Immature natural killer cell (primary cell): ENCODE results near the gene FRMD6. TPM values are rescaled to one million over a fixed set of nuclear protein-coding genes. Genes with fewer than 3 reads are reported as not detected.
A peak's percentile ranks its signal among the peaks of the same experiment; 100 is the strongest.
"Not testable (repeated sequence)": the region's sequence is repeated elsewhere in the genome, so short reads cannot be mapped to it uniquely, and the experiment has no call there.

Experiments used
- DNase-seq, 3 donors: peaks; one replicate each; pipeline ENCODE4 v3.0.0; 2022; ENCODE audit warnings: mixed read lengths in 1 of 3
- H3K27ac Mint-ChIP-seq, 6 donors: one replicate each; pipeline ENCODE4 v1.8.0; 2020; ENCODE audit warnings: mixed read lengths in 6 of 6, mild to moderate bottlenecking in 5 of 6, inconsistent platforms in 4 of 6, moderate library complexity in 3 of 6
- H3K27me3 Mint-ChIP-seq, 3 donors: one replicate each; pipeline ENCODE4 v1.8.0; 2020 to 2021; ENCODE audit warnings: low read depth in 3 of 3, mild to moderate bottlenecking in 3 of 3, mixed read lengths in 3 of 3, moderate library complexity in 3 of 3, inconsistent platforms in 1 of 3
- H3K36me3 Mint-ChIP-seq, 3 donors: one replicate each; pipeline ENCODE4 v1.8.0; 2020; ENCODE audit warnings: mixed read lengths in 3 of 3, inconsistent platforms in 2 of 3, mild to moderate bottlenecking in 2 of 3
- H3K4me1 Mint-ChIP-seq, 2 donors: one replicate each; pipeline ENCODE4 v1.8.0; 2020; ENCODE audit warnings: inconsistent platforms in 2 of 2, mild to moderate bottlenecking in 2 of 2, mixed read lengths in 2 of 2, moderate library complexity in 1 of 2
- H3K4me3 Mint-ChIP-seq, 5 donors: one replicate each; pipeline ENCODE4 v1.8.0; 2020; ENCODE audit warnings: mild to moderate bottlenecking in 5 of 5, mixed read lengths in 5 of 5, inconsistent platforms in 3 of 5, moderate library complexity in 3 of 5
- H3K9me3 Mint-ChIP-seq, 6 donors: one replicate each; pipeline ENCODE4 v1.8.0; 2020; ENCODE audit warnings: mild to moderate bottlenecking in 6 of 6, mixed read lengths in 6 of 6, inconsistent platforms in 4 of 6, moderate library complexity in 3 of 6
- polyA plus RNA-seq, 3 donors: library from polyadenylated mRNA; unstranded; fragments of 300-500 nt; fragmentation: Illumina TruSeq; gene quantifications; one replicate each; pipeline ENCODE4 v1.2.3, GENCODE V29; 2021

FRMD6 gene
- polyA plus RNA-seq, 3 donors from 2014 or later, result 0.30 to 7.0 (median 0.84) TPM

GRCh38 chr14:51766586-51766985 is 114.9 kb downstream of the FRMD6 start:
- H3K27me3 Mint-ChIP-seq, H3K27ac Mint-ChIP-seq, H3K4me1 Mint-ChIP-seq, H3K4me3 Mint-ChIP-seq, DNase-seq, H3K36me3 Mint-ChIP-seq, H3K9me3 Mint-ChIP-seq: not testable (repeated sequence)

GRCh38 chr14:51769261-51769660 is 117.6 kb downstream of the FRMD6 start:
- H3K4me1 Mint-ChIP-seq, H3K27me3 Mint-ChIP-seq, DNase-seq, H3K36me3 Mint-ChIP-seq, H3K27ac Mint-ChIP-seq, H3K9me3 Mint-ChIP-seq, H3K4me3 Mint-ChIP-seq: not testable (repeated sequence)

GRCh38 chr14:51774209-51774608 is 122.5 kb downstream of the FRMD6 start:
- Mint-ChIP-seq H3K4me1 (no peaks in the 10 kb centered on the region), H3K27ac (no peak overlapping the region), H3K4me3 (no peak overlapping the region), H3K27me3 (peaks cover 3 to 7% (median 4%) of the 10 kb centered on the region in 3 donors), H3K9me3 (no peaks in the 10 kb centered on the region), H3K36me3 (no peaks in the 10 kb centered on the region)
- DNase-seq, result no peak

- H3K9me3 Mint-ChIP-seq, result no peaks in the 10 kb centered on the region
- peaks cover 6 to 10% of the 10 kb centered on the region in 2 donors for H3K4me1 Mint-ChIP-seq
- peaks cover 3 to 7% (median 7%) of the 10 kb centered on the region in 3 donors for H3K27me3 Mint-ChIP-seq
- no peak overlapping the region for H3K27ac Mint-ChIP-seq
- peak in 2 of 3 donors; percentile 19 to 32 for DNase-seq
- H3K36me3 Mint-ChIP-seq, result no peaks in the 10 kb centered on the region
- no peak overlapping the region for H3K4me3 Mint-ChIP-seq
Measured at GRCh38 chr14:51776102-51776894, 124.6 kb downstream of the FRMD6 start.

GRCh38 chr14:51780006-51780692 is 128.4 kb downstream of the FRMD6 start:
- peak overlapping the region in 4 of 6 donors; percentile 19 to 65 (median 48) for H3K27ac Mint-ChIP-seq

More at GRCh38 chr14:51780006-51780692, 128.4 kb downstream of the FRMD6 start:
- H3K4me3 Mint-ChIP-seq, result peak overlapping the region in 2 of 5 donors; percentile 33 to 43
- H3K27me3 Mint-ChIP-seq, result peaks cover 3 to 14% (median 5%) of the 10 kb centered on the region in 3 donors
- peaks cover 0 to 4% (median 0%) of the 10 kb centered on the region in 3 donors for H3K36me3 Mint-ChIP-seq
- peaks cover 0 to 5% (median under 1%) of the 10 kb centered on the region in 6 donors for H3K9me3 Mint-ChIP-seq
- peaks cover 6 to 10% of the 10 kb centered on the region in 2 donors for H3K4me1 Mint-ChIP-seq
- DNase-seq, result peak; percentile 65 to 72 (median 66)

Other genes starting within 250 kb of the FRMD6 start
- 100 to 1,000 TPM; 391 to 466 (median 462) TPM for gene GNG2, start 208.7 kb downstream of the FRMD6 start, polyA plus RNA-seq